GM12891 (cell line): ENCODE results near the gene RASGRF1.

Source experiments
- POLR2A ChIP-seq: IDR thresholded peaks from 2 replicates; pipeline ENCODE4 v1.6.1; 2011; ENCODE audit warnings: low read depth, low read length, control low read depth
- POLR2AphosphoS5 ChIP-seq: IDR thresholded peaks from 2 replicates; pipeline ENCODE4 v1.6.1; 2011; ENCODE audit warnings: low read depth, low read length, control low read depth
- POU2F2 ChIP-seq: IDR thresholded peaks from 2 replicates; pipeline ENCODE4 v1.6.1; 2011; ENCODE audit warnings: low read depth, mild to moderate bottlenecking, control low read depth, low read length, moderate library complexity
- TAF1 ChIP-seq: IDR thresholded peaks from 2 replicates; pipeline ENCODE4 v1.6.1; 2011; ENCODE audit warnings: low read depth, low read length, control low read depth

GRCh38 chr15:79065706-79066376 lies 24.7 kb downstream of the RASGRF1 start:
- TF ChIP-seq POLR2A (no peak), POLR2AphosphoS5 (no peak), TAF1 (no peak), POU2F2 (no peak)
